Urothelium cell line (cell line): ENCODE results near the gene PRSS38.
A peak's percentile ranks its signal among the peaks of the same experiment; 100 is the strongest.

Source experiments
- DNase-seq: peaks from one replicate; pipeline ENCODE4 v3.0.0; 2011; ENCODE audit warnings: low spot score, mixed read lengths
- FAIRE-seq: peaks from 2 replicates; lab custom pipeline; 2011; peaks lifted over from hg19 to GRCh38; lab: Jason Lieb, UNC

Gene PRSS38

GRCh38 chr1:227883641-227884301 is 68.3 kb downstream of the PRSS38 start:
- DNase-seq (no peak), FAIRE-seq (no peak)

GRCh38 chr1:227884370-227885134 is 69.1 kb downstream of the PRSS38 start:
- DNase-seq = no peak

GRCh38 chr1:227885135-227885647 is 69.7 kb downstream of the PRSS38 start:
- FAIRE-seq (no peak), DNase-seq (no peak)

More at GRCh38 chr1:227884370-227885134, 69.1 kb downstream of the PRSS38 start:
- no peak for FAIRE-seq

GRCh38 chr1:227885648-227886502 is 70.4 kb downstream of the PRSS38 start:
- DNase-seq = peak; percentile 88
- FAIRE-seq = peak; percentile 86

- DNase-seq = no peak
Observed at GRCh38 chr1:227886503-227886961, 71.1 kb downstream of the PRSS38 start.

GRCh38 chr1:227886993-227887696 is 71.7 kb downstream of the PRSS38 start:
- FAIRE-seq (no peak), DNase-seq (no peak)

More at GRCh38 chr1:227886503-227886961, 71.1 kb downstream of the PRSS38 start:
- FAIRE-seq = no peak

- FAIRE-seq (no peak), DNase-seq (no peak)
Observed at GRCh38 chr1:227887697-227888403, 72.4 kb downstream of the PRSS38 start.

GRCh38 chr1:227888404-227889046 is 73.0 kb downstream of the PRSS38 start:
- FAIRE-seq = peak; percentile 23
- DNase-seq = no peak

GRCh38 chr1:227889047-227889862 is 73.8 kb downstream of the PRSS38 start:
- DNase-seq = no peak
- no peak for FAIRE-seq

GRCh38 chr1:227889863-227890405 is 74.5 kb downstream of the PRSS38 start:
- DNase-seq = no peak
- no peak for FAIRE-seq

GRCh38 chr1:227890451-227891222 is 75.2 kb downstream of the PRSS38 start:
- DNase-seq (no peak), FAIRE-seq (no peak)

- peak; percentile 77 for FAIRE-seq
- DNase-seq = peak; percentile 55
Observed at GRCh38 chr1:227891223-227891954, 75.9 kb downstream of the PRSS38 start.

- no peak for FAIRE-seq
- no peak for DNase-seq
Observed at GRCh38 chr1:227891955-227892488, 76.5 kb downstream of the PRSS38 start.

- DNase-seq (peak; percentile 72), FAIRE-seq (no peak)
Observed at GRCh38 chr1:227892489-227893299, 77.2 kb downstream of the PRSS38 start.

- no peak for FAIRE-seq
- DNase-seq = no peak
Observed at GRCh38 chr1:227893300-227893948, 77.9 kb downstream of the PRSS38 start.
